Measurements from ENCODE around the gene RPN1.
A peak's percentile ranks its signal among the peaks of the same experiment; 100 is the strongest.
"Not testable (repeated sequence)": the region's sequence is repeated elsewhere in the genome, so short reads cannot be mapped to it uniquely, and the experiment has no call there.

The RPN1 gene

GRCh38 chr3:128607710-128608048 is 42.9 kb downstream of the RPN1 start:
- no peak for DNase-seq

GRCh38 chr3:128606094-128606493 is 44.5 kb downstream of the RPN1 start:
- no peak for DNase-seq

GRCh38 chr3:128605091-128606046 is 45.2 kb downstream of the RPN1 start:
- DNase-seq = no peak

- no peak for DNase-seq
These were observed 46.5 kb downstream of the RPN1 start for GRCh38 chr3:128603811-128604775.

GRCh38 chr3:128603313-128603712 is 47.3 kb downstream of the RPN1 start:
- DNase-seq = no peak

- DNase-seq = no peak
These were observed 51.5 kb downstream of the RPN1 start for GRCh38 chr3:128598884-128599664.

GRCh38 chr3:128597900-128598299 is 52.7 kb downstream of the RPN1 start:
- DNase-seq = no peak

- DNase-seq = no peak
These were observed 57.8 kb downstream of the RPN1 start for GRCh38 chr3:128592864-128593263.

GRCh38 chr3:128591738-128592426 is 58.7 kb downstream of the RPN1 start:
- DNase-seq = no peak

GRCh38 chr3:128590948-128591347 is 59.7 kb downstream of the RPN1 start:
- DNase-seq = no peak

GRCh38 chr3:128589985-128590384 is 60.6 kb downstream of the RPN1 start:
- DNase-seq = not testable (repeated sequence)

- DNase-seq = peak; percentile 41
These were observed 62.5 kb downstream of the RPN1 start for GRCh38 chr3:128588147-128588546.

- no peak for DNase-seq
These were observed 63.2 kb downstream of the RPN1 start for GRCh38 chr3:128587391-128587790.

GRCh38 chr3:128586932-128587331 is 63.7 kb downstream of the RPN1 start:
- not testable (repeated sequence) for DNase-seq

GRCh38 chr3:128586391-128586790 is 64.2 kb downstream of the RPN1 start:
- DNase-seq = not testable (repeated sequence)

GRCh38 chr3:128585974-128586373 is 64.6 kb downstream of the RPN1 start:
- DNase-seq = no peak

- no peak for DNase-seq
These were observed 65.4 kb downstream of the RPN1 start for GRCh38 chr3:128585189-128585588.

GRCh38 chr3:128584412-128585020 is 66.1 kb downstream of the RPN1 start:
- DNase-seq = peak; percentile 70

- no peak for DNase-seq
These were observed 69.1 kb downstream of the RPN1 start for GRCh38 chr3:128581566-128581965.

- no peak for DNase-seq
These were observed 70.7 kb downstream of the RPN1 start for GRCh38 chr3:128579927-128580326.

- DNase-seq = no peak
These were observed 72.3 kb downstream of the RPN1 start for GRCh38 chr3:128578346-128578745.

- DNase-seq = no peak
These were observed 72.9 kb downstream of the RPN1 start for GRCh38 chr3:128577711-128578110.

Measured in NCI-H2171 treated with DMSO at 0.1 percent for 48 hours (cell line).